ENCODE results near the gene SEMA3B. TPM values are rescaled to one million over a fixed set of nuclear protein-coding genes. Genes with fewer than 3 reads are reported as not detected.
A peak's percentile ranks its signal among the peaks of the same experiment; 100 is the strongest.
"Not testable (repeated sequence)": the region's sequence is repeated elsewhere in the genome, so short reads cannot be mapped to it uniquely, and the experiment has no call there.

Gene SEMA3B
- total and polyA plus RNA-seq, 7 experiments from 2014 or later = 0.73 to 3.7 (median 1.4) TPM; not detected in 2

DNA sequence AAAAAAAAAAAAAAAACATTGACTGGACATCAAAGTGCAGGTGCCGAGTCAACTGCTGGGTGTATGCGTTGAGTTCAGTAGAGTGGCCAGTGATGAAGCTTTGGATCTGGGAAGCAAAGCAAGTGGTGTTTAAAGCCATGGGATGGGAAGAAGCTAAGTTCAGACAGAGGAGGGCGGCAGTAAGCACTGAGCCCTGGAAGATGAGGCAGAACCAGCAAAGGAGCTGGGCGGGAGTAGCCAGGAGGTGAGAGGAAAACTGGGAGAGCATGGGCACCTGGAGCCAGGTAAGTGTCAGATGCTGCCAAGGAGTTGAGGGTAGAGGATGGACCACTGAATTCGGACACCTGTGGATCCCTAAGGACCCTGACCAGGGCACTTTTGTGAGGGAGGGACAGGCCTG, 44.3 kb upstream of the SEMA3B start:
- ChIA-PET POLR2A (interaction anchor here (0.9 to 14.8 kb wide), 3 partner anchors 18 to 36 kb away, joined by 3 to 253 read pairs (median 4); partner anchors contain the start of gene GNAI2), CTCF (interaction anchor here (0.8 to 15.3 kb wide), 6 partner anchors 9 to 58 kb away, joined by 3 to 211 read pairs (median 17); partner anchors contain the start of genes GNAI2 and GNAT1)
- Histone ChIP-seq H3K4me1 (ENCODE audit: control insufficient read depth in 2 of 2, insufficient read depth in 2 of 2, low read length in 2 of 2) (peaks cover 9 to 12% of the 10 kb centered on the region in 2 donors), H3K27me3 (ENCODE audit: control insufficient read depth in 2 of 2, insufficient read depth in 2 of 2, low read length in 2 of 2) (no peaks in the 10 kb centered on the region), H3K9me3 (ENCODE audit: control insufficient read depth in 2 of 3, low read length in 3 of 3) (no peaks in the 10 kb centered on the region), H3K36me3 (ENCODE audit: control insufficient read depth in 2 of 3, insufficient read depth in 3 of 3, low read length in 3 of 3) (no peaks in the 10 kb centered on the region), H3K4me3 (ENCODE audit: low read length) (no peak overlapping the region), H3K27ac (ENCODE audit: low read depth, low read length) (no peak overlapping the region)
- Mint-ChIP-seq H3K4me1 (peaks cover 16 to 36% (median 28%) of the 10 kb centered on the region in 7 donors), H3K9me3 (peaks cover 0 to 2% (median 0%) of the 10 kb centered on the region in 11 donors), H3K36me3 (no peaks in the 10 kb centered on the region), H3K27me3 (peaks cover 0 to 17% (median 0%) of the 10 kb centered on the region in 5 donors), H3K27ac (peak overlapping the region in 2 of 9 donors; percentile 28 to 56), H3K4me3 (peak overlapping the region in 6 of 10 donors; percentile 19 to 98 (median 57))
- no peak for ATAC-seq
- intact Hi-C loops (cut with micrococcal nuclease) = loop anchor here (5.0 kb wide), 2 partner anchors 422 to 552 kb away; partner anchors contain the start of genes INKA1 (in 2 of the 2) and APEH (in 1 of the 2)
- DNase-seq = no peak

DNA sequence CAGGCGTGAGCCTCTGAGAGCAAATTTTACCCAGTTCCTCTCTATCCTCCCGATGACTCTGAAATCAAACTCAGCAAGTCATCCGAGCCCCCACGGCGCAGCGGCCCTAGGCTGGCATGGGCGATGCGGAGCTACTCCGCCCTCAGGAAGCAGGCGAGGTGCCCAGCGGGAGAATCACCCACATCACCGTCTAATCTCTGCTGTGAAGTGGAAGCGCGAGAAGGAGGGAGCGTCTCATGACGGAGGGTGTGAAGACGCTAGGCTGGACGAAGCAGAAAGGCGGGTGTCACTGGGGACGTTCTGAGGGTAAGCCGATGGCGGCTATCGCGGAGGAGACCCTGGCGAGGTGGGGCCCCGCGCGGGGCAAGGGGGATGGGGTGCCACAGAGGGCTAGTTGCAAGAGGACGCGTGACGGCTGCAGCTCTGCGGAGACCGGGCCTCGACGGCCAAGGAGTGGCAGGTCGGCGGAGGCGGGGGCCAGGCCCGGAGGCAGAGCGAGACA, 42.0 kb upstream of the SEMA3B start:
- intact Hi-C loops (cut with micrococcal nuclease) = loop anchor here (1.0 to 5.0 kb wide), 13 partner anchors 8 to 555 kb away; partner anchors contain the start of genes IFRD2 (in 2 of the 2), INKA1 (in 2 of the 2), APEH (in 1 of the 2) and HYAL3 (in 1 of the 2)
- Mint-ChIP-seq H3K9me3 (peaks cover 0 to 2% (median 0%) of the 10 kb centered on the region in 11 donors), H3K27ac (peak overlapping the region; percentile 86 to 97 (median 92)), H3K4me1 (peaks cover 16 to 36% (median 32%) of the 10 kb centered on the region in 7 donors), H3K27me3 (peaks cover 0 to 17% (median 0%) of the 10 kb centered on the region in 5 donors), H3K36me3 (no peaks in the 10 kb centered on the region), H3K4me3 (peak overlapping the region; percentile 89 to 98 (median 95))
- H3K4me3 ChIP-seq (ENCODE audit: low read length) = peak overlapping the region; percentile 88
- peak in 1 of 9 donors; percentile 24 for DNase-seq
- peaks cover 9 to 12% of the 10 kb centered on the region in 2 donors for H3K4me1 ChIP-seq (ENCODE audit: control insufficient read depth in 2 of 2, insufficient read depth in 2 of 2, low read length in 2 of 2)
- POLR2A ChIA-PET = interaction anchor here (0.6 to 14.8 kb wide), 5 partner anchors 16 to 340 kb away, joined by 3 to 253 read pairs (median 4); partner anchors contain the start of genes GNAI2, HYAL3 and NAA80
- H3K27me3 ChIP-seq (ENCODE audit: control insufficient read depth in 2 of 2, insufficient read depth in 2 of 2, low read length in 2 of 2) = no peaks in the 10 kb centered on the region
- H3K36me3 ChIP-seq (ENCODE audit: control insufficient read depth in 2 of 3, insufficient read depth in 3 of 3, low read length in 3 of 3) = no peaks in the 10 kb centered on the region
- H3K9me3 ChIP-seq (ENCODE audit: control insufficient read depth in 2 of 3, low read length in 3 of 3) = no peaks in the 10 kb centered on the region
- H3K27ac ChIP-seq (ENCODE audit: low read depth, low read length) = peak overlapping the region; percentile 77
- CTCF ChIA-PET = interaction anchor here (0.6 to 15.3 kb wide), 10 partner anchors 10 to 107 kb away, joined by 3 to 211 read pairs (median 10); partner anchors contain the start of genes GNAI2 and GNAT1
- peak; percentile 23 for ATAC-seq

DNA sequence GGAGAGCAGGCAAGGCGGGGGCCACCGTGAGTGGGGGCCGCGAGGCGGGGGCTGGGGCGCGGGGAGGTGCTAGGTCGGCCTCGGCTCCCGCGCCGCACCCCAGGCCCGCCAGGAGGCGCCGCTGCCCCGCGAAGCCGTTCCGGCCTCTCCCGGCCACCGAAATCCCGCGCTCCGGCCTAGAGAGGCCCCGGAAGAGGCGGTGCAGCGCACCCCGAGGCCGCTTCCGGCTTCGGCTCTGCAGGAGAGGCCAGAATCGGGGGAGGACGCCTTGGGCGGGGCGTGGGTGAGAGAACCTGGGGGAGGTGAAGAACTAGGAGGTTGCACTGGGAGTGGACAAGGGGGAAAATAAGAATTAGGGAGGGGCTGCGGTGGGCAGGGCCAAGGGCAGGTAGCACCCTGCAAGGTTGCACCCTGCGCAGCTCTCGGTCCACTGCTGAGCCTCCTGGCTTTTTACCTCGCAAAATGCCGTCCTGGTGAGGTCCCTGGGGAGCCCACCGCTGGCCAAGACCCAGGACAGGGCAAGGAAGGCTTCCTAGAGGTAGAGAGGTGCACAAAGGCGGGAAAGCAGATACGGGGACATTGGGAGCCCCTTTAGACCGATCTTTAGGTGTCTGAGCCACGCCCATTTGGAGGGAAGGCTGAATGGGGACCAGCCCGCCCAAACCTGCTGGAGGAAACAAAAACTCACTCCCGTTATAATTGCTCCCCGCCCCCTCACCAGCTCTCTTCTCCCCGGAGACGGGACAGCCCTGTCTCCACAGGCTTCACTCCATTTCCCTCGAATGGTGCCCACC, 41.4 kb upstream of the SEMA3B start:
- Mint-ChIP-seq H3K36me3 (no peaks in the 10 kb centered on the region), H3K9me3 (peaks cover 0 to 2% (median 0%) of the 10 kb centered on the region in 11 donors), H3K4me1 (peaks cover 16 to 36% (median 34%) of the 10 kb centered on the region in 7 donors), H3K27ac (peak overlapping the region; percentile 86 to 97 (median 93)), H3K4me3 (peak overlapping the region; percentile 89 to 98 (median 96)), H3K27me3 (peaks cover 0 to 17% (median 0%) of the 10 kb centered on the region in 5 donors)
- ATAC-seq (peak; percentile 91), DNase-seq (peak; percentile 86 to 96 (median 91))
- Histone ChIP-seq H3K27ac (ENCODE audit: low read depth, low read length) (peak overlapping the region; percentile 77), H3K4me3 (ENCODE audit: low read length) (peak overlapping the region; percentile 88), H3K27me3 (ENCODE audit: control insufficient read depth in 2 of 2, insufficient read depth in 2 of 2, low read length in 2 of 2) (no peaks in the 10 kb centered on the region), H3K36me3 (ENCODE audit: control insufficient read depth in 2 of 3, insufficient read depth in 3 of 3, low read length in 3 of 3) (no peaks in the 10 kb centered on the region), H3K4me1 (ENCODE audit: control insufficient read depth in 2 of 2, insufficient read depth in 2 of 2, low read length in 2 of 2) (peaks cover 9 to 12% of the 10 kb centered on the region in 2 donors), H3K9me3 (ENCODE audit: control insufficient read depth in 2 of 3, low read length in 3 of 3) (no peaks in the 10 kb centered on the region)
- ChIA-PET POLR2A (interaction anchor here (0.6 to 14.8 kb wide), 5 partner anchors 15 to 340 kb away, joined by 3 to 253 read pairs (median 3); partner anchors contain the start of genes GNAI2, HYAL3, IFRD2 and NAA80), CTCF (interaction anchor here (0.5 to 15.3 kb wide), 9 partner anchors 10 to 110 kb away, joined by 3 to 211 read pairs (median 10); partner anchors contain the start of genes GNAI2 and GNAT1)
- intact Hi-C loops (cut with micrococcal nuclease) = loop anchor here (1.0 to 5.0 kb wide), 10 partner anchors 8 to 555 kb away; partner anchors contain the start of genes IFRD2 (in 2 of the 2), INKA1 (in 2 of the 2), APEH (in 1 of the 2) and HYAL3 (in 1 of the 2)

DNA sequence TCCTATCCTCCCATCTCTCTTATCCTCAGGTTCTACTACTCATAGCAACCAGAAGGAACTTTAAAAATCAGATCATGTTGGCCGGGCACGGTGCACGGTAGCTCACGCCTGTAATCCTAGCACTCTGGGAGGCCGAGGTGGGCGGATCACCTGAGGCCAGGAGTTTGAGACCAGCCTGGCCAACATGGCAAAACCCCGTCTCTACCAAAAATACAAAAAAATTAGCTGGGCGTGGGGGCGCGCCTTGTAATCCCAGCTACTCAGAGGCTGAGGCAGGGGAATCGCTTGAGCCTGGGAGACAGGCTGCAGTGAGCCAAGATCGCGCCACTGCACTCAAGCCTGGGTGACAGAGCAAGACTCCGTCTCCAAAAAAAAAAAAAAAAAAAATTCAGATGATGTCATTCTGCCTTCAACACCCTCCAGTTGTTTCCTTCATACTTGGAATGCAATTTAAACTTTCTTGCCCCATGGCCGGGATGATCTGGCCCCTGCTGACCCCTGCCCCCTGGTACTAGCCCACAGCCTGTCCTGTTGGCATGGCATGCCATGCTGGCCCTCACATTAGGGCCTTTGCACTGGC, 40.7 kb upstream of the SEMA3B start:
- H3K9me3 Mint-ChIP-seq; H3K27me3 ChIP-seq (ENCODE audit: control insufficient read depth in 2 of 2, insufficient read depth in 2 of 2, low read length in 2 of 2); H3K9me3 ChIP-seq (ENCODE audit: control insufficient read depth in 2 of 3, low read length in 3 of 3); H3K36me3 Mint-ChIP-seq; DNase-seq; ATAC-seq; H3K36me3 ChIP-seq (ENCODE audit: control insufficient read depth in 2 of 3, insufficient read depth in 3 of 3, low read length in 3 of 3): not testable (repeated sequence)
- Mint-ChIP-seq H3K4me1 (peaks cover 16 to 40% (median 35%) of the 10 kb centered on the region in 7 donors), H3K27me3 (peaks cover 0 to 15% (median 0%) of the 10 kb centered on the region in 5 donors), H3K27ac (peak overlapping the region; percentile 86 to 95 (median 93)), H3K4me3 (peak overlapping the region; percentile 89 to 98 (median 96))
- peak overlapping the region; percentile 88 for H3K4me3 ChIP-seq (ENCODE audit: low read length)
- peak overlapping the region; percentile 77 for H3K27ac ChIP-seq (ENCODE audit: low read depth, low read length)
- ChIA-PET POLR2A (interaction anchor here (0.6 to 14.8 kb wide), 6 partner anchors 15 to 120 kb away, joined by 3 to 253 read pairs (median 4); partner anchors contain the start of genes GNAI2, HYAL3, IFRD2 and NAA80), CTCF (interaction anchor here (0.9 to 15.3 kb wide), 5 partner anchors 9 to 91 kb away, joined by 3 to 211 read pairs (median 31); partner anchors contain the start of genes GNAI2 and GNAT1)
- peaks cover 9 to 12% of the 10 kb centered on the region in 2 donors for H3K4me1 ChIP-seq (ENCODE audit: control insufficient read depth in 2 of 2, insufficient read depth in 2 of 2, low read length in 2 of 2)
- intact Hi-C loops (cut with micrococcal nuclease) = loop anchor here (5.0 kb wide), 2 partner anchors 426 to 556 kb away; partner anchors contain the start of genes INKA1 (in 2 of the 2) and APEH (in 1 of the 2)

DNA sequence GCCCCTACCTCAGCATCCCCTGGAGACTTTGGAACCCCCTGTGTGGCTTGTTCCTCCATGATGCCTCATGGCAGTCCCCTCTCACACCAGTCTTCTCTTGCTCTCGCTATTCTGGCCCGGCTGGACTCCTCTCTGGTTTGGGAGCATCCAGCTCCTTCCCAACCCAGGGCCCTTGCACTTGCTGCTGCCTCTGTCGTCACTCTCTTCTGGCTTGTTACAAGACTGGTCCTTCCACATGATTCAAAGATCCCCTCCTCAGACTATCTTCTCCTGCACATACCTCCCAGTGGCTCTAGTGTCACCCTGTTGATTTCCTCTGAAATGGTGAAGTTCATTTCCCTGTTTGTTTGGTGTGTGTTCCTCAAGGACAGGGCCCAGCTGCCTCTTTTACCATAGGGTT, 39.5 kb upstream of the SEMA3B start:
- no peak overlapping the region for H3K27ac ChIP-seq (ENCODE audit: low read depth, low read length)
- H3K9me3 ChIP-seq (ENCODE audit: control insufficient read depth in 2 of 3, low read length in 3 of 3) = no peaks in the 10 kb centered on the region
- Mint-ChIP-seq H3K4me1 (peaks cover 16 to 45% (median 38%) of the 10 kb centered on the region in 7 donors), H3K27me3 (peaks cover 0 to 11% (median 0%) of the 10 kb centered on the region in 5 donors), H3K4me3 (peak overlapping the region in 4 of 10 donors; percentile 21 to 66 (median 32)), H3K9me3 (peaks cover 0 to 2% (median 0%) of the 10 kb centered on the region in 11 donors), H3K27ac (peak overlapping the region in 3 of 9 donors; percentile 5 to 76 (median 38)), H3K36me3 (no peaks in the 10 kb centered on the region)
- H3K4me3 ChIP-seq (ENCODE audit: low read length) = no peak overlapping the region
- H3K27me3 ChIP-seq (ENCODE audit: control insufficient read depth in 2 of 2, insufficient read depth in 2 of 2, low read length in 2 of 2) = no peaks in the 10 kb centered on the region
- no peaks in the 10 kb centered on the region for H3K36me3 ChIP-seq (ENCODE audit: control insufficient read depth in 2 of 3, insufficient read depth in 3 of 3, low read length in 3 of 3)
- ChIA-PET CTCF (interaction anchor here (8.3 to 15.3 kb wide), 2 partner anchors 15 to 36 kb away, joined by 108 to 211 read pairs; partner anchors contain the start of gene GNAT1), POLR2A (interaction anchor here (0.6 to 14.8 kb wide), 4 partner anchors 13 to 1769 kb away, joined by 3 to 253 read pairs (median 8); partner anchors contain the start of gene GNAI2)
- peaks cover 9 to 12% of the 10 kb centered on the region in 2 donors for H3K4me1 ChIP-seq (ENCODE audit: control insufficient read depth in 2 of 2, insufficient read depth in 2 of 2, low read length in 2 of 2)
- no peak for DNase-seq
- no peak for ATAC-seq
- intact Hi-C loops (cut with micrococcal nuclease) = loop anchor here (5.0 kb wide), 2 partner anchors 427 to 557 kb away; partner anchors contain the start of genes INKA1 (in 2 of the 2) and APEH (in 1 of the 2)
